AML-193 (cell line): ENCODE data around the gene WDR35.
"Not testable (repeated sequence)": the region's sequence is repeated elsewhere in the genome, so short reads cannot be mapped to it uniquely, and the experiment has no call there.

Experiments used
- DNase-seq, 2 experiments: peaks; one replicate each; lab custom pipeline; 2025; lab: John Stamatoyannopoulos, UW

WDR35 gene

GRCh38 chr2:19942199-19942598 lies 47.7 kb downstream of the WDR35 start:
- no peak for DNase-seq

DNA sequence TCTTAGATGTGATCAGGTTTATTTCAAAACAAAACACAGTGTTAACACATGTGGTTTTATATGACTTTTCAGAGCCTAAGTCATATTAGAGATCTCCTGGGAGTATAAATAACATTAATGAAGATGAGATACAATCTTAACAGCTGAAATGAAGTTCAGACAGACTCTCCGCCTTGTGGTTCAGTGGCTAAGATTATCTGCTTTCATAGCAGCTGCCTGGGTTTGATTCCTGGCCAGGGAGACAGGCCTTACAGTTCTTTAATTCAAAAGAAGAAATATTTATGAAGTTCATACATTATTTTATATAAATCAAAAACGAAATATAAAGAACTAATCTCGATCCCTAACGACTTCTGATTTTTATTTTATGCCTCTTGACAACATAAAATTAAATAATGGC lies 52.9 kb downstream of the WDR35 start:
- DNase-seq = no peak

- no peak for DNase-seq
These were observed 53.7 kb downstream of the WDR35 start for GRCh38 chr2:19936203-19936602.

DNA sequence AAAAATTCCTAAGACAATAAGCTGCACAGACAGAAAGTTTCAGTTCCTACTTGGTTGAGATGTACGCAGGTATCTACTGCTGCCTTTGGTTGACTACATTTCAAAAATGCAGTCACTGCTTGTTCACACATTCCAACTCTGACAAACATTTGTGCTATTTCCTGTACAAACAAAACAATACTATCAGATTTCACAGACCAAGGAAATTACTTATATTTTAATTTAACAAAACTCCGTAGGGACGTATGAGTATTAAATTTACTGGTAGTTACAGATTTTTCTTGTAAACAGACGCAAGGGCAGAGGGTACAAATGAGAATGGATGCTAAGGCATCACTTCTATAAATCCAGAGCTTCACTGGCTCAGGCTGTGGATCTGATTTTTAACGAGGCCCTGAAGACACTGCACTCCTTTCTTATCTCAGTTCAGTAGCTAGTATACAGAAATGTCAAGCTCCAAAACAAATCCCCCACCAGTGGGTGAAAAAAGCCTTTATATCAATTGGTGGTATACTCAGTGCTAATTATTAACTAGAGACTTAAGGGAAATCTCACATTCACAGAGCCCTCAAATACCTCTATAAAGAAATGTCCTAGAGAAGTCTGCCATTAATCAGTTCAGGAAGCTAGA lies 56.4 kb downstream of the WDR35 start:
- no peak for DNase-seq

DNA sequence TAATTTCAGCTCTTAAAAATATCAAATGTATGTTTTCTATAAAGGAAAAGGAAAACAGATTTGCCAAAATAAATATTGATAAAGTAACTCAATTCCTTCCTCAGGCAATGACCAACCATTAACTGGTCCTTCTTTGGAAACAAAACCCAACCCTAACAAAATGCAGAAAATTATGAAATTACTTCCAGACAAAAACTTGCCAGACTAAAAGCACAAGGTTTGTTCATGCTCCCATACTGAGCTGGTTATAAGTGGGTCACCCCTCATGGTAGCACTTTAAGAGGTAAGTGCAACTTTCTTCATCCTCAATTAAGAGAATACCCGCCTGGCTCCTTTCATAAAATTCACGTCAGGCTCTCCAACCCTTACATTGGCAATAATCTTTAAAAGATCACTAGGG lies 57.0 kb downstream of the WDR35 start:
- DNase-seq = no peak

- no peak for DNase-seq
These were observed 60.7 kb downstream of the WDR35 start for GRCh38 chr2:19929226-19929625.

- DNase-seq = not testable (repeated sequence)
These were observed 62.1 kb downstream of the WDR35 start for GRCh38 chr2:19927816-19928215.

- DNase-seq = not testable (repeated sequence)
These were observed 65.4 kb downstream of the WDR35 start for GRCh38 chr2:19924526-19924925.

- not testable (repeated sequence) for DNase-seq
These were observed 67.7 kb downstream of the WDR35 start for GRCh38 chr2:19922188-19922587.

- no peak for DNase-seq
These were observed 73.4 kb downstream of the WDR35 start for GRCh38 chr2:19916385-19916950.

DNA sequence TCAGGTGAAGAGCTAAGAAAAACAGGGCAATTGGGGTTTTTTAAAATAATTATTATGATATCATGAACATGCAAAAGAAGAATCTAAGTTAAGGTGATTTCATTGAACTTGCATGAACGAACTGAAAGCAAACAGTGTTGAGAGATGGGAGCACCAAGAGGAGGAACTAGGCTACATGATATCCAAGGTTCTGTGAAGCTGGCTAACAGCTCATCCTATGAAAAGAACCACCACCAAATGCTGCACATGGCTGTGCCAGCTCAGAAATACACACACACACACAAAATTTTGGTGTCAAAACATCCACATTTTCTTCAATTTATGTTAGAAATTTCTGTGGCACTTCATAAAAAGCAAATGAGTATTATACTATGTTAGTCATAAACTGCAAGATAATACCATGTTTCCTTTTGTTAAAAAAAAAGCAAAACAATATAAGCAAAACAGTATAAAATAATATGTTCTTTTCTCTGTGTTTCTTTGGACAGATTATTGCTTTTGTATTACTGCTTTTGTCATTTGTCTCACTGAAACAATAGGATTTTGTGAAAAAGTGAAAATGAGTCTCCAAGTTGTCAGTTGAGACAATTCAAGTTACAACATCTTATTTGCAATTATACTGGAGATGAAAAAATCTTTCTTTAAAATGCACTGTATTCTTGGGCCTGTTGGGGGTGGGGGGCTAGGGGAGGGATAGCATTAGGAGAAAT lies 75.5 kb downstream of the WDR35 start:
- no peak for DNase-seq

- no peak for DNase-seq
These were observed 77.9 kb downstream of the WDR35 start for GRCh38 chr2:19911808-19912509.

DNA sequence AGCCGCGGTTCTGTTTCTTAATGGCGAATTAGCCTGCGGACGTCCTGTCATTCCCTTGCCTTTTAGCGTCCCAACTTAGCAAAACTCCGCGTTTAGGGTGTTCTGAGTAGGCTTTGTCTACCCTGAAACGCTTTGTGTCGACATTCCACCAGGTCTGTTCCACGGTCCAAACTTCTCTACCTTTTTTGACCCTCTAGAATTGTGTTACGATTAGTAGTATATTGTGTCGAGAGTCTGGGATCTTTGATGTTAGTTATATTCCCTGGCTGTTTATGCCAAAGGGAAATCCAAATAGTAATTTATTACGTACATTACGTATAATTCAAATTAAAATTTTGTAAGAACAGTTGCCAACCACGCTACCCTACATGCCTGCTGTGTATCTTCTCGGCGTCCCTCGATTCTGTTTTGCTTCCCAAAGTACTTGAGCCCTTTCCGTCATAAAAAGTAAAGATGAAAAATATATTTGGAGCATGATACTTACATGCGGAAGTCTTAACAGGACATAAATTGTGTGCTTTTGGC lies 87.6 kb downstream of the WDR35 start:
- no peak for DNase-seq

DNA sequence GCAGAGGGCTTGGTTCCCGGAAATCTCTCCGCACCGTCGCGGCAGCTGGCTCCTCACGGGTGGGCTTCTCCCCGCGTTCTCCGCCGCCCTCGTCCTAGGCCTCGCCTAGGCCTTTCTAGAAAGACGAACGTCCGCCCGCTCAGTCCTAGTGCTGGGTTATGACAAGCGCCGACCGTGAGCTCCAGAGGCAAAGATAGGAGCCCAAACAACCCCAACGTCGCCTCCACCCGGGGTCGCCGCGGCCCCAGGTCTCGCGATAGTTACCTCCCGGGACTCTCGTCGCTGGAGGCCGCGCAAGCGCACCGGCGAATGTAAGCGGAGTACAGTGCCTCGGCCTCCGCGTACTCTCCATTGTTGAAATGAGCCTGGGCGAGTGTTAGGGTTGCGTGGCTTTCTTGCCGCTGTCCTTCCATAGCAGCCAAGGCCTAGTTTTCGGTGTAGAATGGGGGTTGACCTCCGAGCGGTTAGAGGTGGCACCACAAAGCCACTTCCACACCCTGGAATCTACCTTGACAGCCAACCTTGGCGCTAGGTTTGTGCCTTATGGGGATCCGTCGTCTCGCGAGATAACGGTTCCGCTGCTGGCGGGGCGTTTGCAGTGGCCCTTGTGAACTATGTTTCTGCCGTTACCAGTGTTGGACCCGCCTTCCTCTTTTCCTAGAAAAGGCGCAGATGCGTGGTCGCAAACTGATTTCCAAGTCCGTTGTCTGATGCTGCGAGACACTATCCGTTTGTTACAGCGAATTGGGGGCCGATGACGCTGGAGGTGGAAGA lies 88.3 kb downstream of the WDR35 start, which contains the start of gene TTC32:
Gene TTC32 (minus strand): TSS at position 542 of the 774 bp plus-strand sequence. CDS start 129 bp downstream, at position 413.
- DNase-seq = peak; percentile 86

DNA sequence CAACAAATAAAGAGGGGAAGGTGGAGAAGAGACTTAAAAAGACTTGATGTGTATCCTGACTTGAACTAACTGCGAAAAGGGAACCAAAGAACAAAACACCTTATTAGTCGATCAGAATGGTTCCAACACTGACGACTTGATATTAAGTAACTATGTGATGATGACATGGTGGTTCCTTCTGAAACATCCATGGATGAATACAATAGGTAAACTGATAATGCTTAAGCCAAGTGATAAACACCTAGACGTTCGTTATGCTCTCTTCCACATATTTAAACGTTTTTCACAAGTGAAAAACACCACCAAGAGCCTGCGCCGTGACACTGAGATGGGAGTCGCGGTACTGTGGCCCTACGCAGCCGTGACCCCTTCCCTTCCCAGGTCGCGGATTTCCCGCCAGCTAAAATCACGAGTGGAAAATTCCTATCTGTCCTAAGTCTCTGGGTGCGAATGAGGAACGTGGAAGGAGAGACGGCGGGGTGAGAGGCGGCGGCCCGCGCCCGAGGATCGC lies 88.9 kb downstream of the WDR35 start:
- peak; percentile 33 to 34 for DNase-seq

DNA sequence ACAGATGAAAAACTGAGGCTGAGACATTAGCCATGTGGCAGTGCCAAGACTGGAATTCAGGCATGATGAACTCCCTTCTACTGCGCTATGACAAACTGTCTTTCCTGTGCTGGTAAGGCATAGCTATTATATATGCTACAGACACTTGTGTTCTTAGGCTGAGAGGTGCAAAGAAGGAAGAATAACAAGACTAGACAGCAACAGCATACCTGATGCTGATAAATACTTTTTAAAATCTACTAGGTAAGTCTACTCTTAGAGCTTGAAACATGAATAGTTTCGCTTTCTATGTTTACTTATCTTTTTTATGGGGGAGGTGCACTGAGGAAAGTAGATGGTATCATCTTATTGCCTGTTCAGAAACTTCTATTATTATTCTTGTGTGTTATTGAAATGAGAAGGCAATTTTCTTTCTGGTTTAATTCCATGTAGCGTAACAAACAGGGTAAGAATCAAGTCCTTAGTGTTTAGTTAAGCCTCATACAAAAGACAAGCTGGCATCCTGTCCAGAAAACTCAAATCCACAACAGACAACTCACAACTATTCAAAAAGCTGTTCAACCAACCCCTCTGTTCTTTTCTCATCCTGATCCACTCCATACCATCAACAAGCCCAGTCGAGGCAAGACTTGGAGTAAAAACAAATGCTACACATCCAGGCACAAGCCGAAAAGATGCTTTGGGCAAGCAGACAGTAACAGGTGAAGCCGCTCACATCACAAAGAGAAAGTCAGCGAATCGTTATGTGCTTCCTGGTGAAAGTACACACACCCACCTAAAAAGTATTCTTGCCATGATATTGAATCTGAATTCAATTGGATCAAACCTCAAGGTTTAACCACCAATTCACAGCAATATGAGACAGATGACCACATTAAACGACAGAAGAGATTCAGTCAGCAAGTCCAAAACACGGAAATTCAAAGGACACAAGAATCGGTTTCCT lies 89.6 kb downstream of the WDR35 start:
- no peak for DNase-seq

- no peak for DNase-seq
These were observed 91.1 kb downstream of the WDR35 start for GRCh38 chr2:19898592-19899329.

DNA sequence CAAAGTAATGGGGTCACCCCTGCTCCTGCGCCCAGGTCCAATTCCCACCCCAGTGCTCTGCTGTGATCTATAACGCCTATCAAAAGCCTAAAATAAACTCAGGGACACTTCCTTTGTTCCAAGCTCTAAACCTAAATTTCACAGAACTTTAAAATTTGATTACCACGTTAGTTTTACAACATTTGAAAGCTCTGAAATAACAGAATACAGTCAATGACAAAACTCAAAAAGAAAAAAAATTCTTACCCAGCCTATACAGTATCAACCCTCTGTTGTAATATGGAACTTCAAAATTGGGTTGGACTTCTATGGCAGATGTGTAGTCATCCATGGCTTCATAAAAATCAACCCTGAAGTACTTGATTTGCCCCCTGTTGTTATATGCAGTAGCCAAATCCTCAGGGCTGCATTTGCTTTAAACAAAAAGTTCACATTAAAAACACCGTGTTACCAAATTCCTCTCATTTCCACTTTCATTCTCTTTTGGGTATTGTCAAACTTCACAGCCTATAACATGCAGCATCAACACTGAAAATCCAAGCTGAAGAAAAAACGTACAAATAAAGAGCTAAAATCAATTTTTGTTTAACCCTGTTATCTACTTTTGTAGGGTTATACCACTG lies 92.2 kb downstream of the WDR35 start:
- DNase-seq = no peak

DNA sequence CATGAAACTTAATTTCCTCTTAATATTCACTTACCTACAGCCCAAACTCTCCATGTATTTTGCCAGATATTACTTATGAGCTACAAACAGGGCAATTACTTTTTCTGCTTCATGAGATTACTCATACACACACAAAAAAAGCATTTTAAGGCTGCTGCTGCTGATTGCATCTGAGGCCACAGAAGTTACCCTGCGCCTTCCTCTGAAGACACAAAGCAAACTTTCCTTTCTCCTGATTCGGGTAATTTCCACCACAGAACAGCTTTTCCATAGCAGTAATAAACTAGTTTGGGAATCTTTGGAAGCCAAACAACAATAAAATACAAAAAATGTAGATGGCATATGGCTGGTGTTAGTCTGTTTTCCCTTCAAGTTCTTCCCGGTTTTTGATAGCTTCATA lies 94.4 kb downstream of the WDR35 start:
- DNase-seq = no peak
